Activated CD4-positive, alpha-beta T cell treated with anti-CD3 and anti-CD28 coated beads for 48 hours (primary cell): ENCODE results near the gene C1QL1.
A peak's percentile ranks its signal among the peaks of the same experiment; 100 is the strongest.
"Not testable (repeated sequence)": the region's sequence is repeated elsewhere in the genome, so short reads cannot be mapped to it uniquely, and the experiment has no call there.

Source experiments
- DNase-seq: peaks from one replicate; pipeline ENCODE4 v3.0.0-alpha.2; 2020

C1QL1 gene

DNA sequence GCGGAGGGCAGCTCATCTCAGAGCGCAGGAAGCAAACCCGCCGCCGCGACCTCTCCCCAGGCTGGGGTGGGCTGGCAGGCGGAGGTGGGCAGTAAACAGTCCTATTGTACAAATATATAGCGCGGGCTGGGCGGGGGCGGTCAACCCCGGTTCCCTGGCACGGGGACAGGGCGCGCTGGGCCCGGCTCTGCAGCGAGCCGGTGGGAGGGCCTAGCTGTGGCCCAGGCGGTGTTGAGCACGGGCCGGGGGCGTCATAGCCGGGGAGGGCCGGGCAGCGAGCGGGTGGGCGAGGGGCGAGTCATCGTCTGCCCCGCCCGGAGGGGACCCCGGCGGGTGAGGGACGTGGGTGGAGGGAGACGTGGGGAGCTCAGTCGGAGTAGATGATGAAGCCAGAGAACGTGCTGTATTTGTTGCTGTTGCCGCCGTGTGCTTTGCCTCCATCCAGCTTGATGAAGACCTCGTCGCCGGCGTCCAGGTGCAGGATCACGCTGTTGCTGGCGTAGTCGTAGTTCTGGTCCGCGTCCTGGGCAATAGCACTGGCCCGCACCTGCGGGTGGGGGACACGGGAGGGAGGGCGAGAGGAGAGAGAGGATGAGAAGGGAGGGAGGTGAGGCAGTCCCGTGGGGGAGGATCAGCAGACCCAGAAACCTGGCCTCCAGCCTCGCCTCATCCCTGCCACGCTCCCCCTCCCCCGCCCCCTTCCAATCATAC, 8.1 kb downstream of the C1QL1 start:
- DNase-seq, result no peak

DNA sequence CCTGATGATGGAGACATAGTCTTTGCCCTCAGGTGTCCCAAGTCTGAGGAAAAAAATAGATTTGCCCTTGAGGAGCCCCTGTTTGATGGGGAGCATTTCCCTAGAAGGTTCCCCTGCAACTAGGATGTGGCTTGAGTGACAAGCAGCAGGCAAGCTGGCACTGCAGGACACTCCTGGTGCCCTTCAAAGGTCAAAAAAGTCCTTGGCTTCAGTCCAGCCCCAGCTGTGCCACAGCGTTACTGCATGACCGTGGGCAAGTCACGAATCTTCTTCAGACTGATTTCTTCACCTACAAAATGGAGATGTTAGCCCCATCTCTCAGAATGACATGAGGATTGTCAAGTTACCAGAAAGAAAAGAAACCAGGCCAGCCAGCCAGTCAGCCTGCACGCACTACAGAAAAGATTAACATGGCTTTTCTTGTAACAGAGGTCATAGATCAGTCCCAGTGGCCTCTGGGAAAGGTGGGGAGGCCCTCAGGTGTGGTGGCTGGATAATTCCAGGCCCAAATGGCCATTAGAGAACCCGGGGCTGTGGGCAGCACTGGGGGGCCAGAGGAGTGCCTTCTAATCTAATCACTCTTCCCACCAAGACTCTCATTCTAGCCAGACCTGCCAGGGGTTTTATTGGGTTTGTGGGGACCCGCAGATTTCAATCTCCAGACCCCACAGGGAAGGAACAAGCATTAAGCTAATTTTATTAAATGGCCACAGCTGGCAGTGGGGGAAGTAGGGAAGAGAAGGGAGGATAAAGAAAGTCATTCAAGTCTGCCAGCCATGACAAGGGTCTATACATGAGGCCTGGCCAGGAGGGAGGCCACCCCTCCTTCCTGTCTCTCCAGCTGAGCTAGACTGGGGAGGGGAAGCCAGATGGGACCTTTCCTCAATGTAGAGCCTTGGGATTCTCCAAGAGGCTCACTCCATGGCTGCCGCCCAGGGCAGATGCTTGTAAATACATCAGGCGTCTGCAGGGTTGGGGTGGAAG, 10.8 kb downstream of the C1QL1 start:
- no peak for DNase-seq

DNA sequence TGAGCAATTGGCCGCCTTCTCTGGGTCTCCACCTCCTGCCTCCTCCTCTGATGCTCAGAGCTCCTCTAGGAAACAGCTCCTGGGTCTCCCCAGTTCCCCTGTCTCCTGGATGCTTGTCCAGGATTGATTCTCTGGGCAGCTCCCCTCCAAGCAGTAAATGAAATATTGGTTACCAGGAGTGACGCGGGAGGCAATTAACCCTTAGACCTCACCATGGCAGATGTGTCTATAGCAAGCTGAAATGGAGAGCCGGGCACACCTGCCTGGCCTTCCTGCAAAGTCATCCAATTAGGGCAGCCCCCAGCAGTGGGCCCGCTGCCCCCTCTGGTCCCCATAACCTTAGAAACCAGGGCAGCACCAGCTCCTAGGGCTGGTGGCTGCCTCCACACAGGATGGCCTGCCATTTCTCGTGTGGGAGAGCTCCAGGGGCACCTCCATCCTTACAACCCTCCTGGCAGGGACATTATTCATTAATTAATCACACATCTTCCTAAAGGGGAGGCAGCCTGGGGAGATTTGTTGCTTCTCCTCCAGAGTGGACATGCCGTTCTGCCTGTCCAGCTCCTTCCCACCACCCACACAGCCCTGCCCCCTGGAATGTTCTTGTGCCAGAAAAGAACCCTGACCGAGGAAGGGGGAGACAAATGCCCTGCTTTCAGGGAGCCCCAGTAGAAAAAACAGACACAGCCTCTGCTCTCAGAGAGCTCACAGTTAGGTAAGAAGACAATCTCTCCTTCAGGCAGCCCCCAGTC, 12.3 kb downstream of the C1QL1 start:
- no peak for DNase-seq

DNA sequence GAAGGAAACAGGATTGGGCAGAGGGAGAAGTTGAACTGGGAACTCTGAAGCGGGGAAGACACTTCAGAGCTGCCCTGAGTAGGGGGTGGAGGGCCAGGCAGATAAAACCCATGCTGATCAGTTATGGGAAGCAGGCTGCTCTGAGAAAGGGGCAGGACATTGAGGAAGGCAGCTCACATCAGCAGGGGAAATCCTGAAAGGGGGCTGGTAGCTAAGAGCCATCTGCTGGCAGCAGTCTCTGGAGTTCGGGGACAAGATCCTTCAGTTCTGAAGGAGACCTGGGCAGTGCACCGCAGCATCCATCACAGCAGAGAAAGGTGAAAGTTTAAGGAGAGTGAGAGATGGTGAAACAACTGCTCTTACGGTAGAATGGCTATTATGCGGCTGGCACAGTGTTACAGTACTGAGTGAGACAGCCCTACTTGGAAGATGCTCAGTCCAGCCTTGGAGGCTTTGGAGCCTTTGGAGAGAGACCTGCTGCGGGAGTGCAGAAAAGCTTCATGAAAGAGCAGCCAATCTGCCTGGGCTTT, 15.1 kb downstream of the C1QL1 start:
- no peak for DNase-seq

DNA sequence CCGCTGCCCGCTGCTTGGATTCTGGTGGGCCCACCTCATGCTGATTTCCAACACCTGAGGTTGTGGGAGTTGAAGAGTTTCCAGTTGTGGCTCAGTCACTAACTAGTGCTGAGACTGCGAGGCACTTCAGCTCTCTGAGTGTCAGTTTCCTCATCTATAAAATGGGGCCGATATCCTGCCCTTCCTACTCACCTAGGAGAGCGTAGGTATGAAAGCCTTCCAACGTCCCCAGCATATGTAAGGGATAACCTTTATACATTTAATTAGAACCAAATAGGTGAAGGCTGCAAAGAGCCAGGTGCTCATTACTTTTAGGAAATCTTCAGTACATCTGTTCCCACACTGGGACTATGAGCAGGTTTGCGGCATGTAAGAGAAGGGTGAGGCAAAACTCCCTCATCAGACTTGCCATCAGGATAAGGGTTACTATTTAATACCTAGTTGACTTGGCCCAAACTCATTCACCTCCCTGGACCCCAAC, 19.7 kb downstream of the C1QL1 start:
- DNase-seq, result no peak

DNA sequence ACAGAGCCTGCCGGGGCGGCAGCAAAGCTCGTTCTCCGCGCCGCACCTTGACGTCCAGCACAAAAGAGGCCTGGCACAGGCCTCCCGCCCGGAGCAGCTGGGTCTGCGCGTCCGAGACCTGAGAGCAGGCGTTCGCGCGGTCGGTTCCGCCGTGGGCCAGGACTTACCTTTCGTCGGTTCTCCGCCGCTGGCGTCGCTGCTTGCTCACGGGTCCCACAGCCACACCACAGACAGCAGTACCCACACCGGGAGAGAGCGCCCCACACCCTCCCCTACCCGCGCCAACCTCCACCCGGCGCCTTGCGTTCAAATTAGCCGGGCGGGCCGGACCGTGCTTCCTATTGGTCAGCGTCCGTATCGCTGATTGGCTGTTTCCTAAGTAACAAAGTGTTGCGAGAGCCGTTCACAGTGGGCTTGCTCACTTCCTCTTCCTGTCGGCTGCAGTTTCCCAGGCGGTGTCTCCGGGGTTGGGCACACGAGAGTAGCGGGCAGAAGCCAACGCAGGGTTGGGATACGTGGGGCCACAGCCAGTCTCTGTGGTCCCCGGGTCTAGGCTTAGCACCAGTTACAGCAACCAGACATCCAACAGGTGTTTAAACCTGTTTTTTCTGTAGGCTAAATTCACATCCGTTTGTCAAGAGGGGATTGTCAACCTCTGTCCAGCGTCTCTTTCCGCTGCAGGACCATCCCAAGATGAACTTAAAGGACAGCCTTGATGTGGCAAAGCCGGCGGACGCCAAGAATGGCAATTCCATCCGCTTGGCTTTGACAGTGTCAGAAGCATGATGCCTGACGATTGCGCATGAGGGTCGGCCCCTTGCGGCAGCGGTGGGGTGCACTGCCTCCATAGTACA, 20.4 kb downstream of the C1QL1 start, which contains the start of gene KIF18B:
KIF18B (minus strand) TSS at position 313 of the 854 bp plus-strand sequence. CDS start 11,429 bp downstream, outside the sequence.
- DNase-seq, result peak; percentile 96

DNA sequence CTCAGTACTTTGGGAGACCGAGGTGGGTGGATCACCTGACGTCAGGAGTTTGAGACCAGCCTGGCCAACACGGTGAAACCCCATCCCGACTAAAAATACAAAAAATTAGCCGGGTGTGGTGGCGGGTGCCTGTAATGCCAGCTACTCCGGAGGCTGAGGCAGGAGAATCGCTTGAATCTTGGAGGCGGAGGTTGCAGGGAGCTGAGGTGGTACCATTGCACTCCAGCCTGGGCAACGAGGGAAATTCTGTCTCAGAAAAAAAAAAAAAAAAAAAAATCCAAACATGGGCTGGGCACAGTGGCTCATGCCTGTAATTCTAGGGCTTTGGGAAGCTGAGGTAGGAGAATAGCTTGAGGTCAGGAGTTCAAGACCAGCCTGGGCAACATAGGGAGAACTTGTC, 22.5 kb downstream of the C1QL1 start:
- not testable (repeated sequence) for DNase-seq

DNA sequence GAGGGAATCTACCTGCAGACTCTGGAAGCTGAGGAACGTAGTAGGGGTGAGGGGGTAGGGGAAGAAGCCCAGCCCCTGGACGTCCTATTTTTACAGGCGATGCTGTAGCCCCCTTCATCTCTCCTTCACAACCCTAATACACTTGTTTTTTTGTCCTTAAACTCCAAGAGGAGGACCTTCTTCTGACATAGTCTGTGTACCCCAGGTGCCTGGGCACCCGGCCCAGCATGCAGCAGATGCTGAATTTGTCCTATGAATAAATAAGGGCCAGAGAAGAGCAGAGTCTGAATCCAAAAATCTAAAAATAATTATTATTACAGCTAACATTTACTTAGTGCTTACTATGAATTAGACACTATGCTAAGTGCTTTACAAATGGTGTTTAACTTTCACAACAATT, 25.6 kb downstream of the C1QL1 start:
- no peak for DNase-seq

DNA sequence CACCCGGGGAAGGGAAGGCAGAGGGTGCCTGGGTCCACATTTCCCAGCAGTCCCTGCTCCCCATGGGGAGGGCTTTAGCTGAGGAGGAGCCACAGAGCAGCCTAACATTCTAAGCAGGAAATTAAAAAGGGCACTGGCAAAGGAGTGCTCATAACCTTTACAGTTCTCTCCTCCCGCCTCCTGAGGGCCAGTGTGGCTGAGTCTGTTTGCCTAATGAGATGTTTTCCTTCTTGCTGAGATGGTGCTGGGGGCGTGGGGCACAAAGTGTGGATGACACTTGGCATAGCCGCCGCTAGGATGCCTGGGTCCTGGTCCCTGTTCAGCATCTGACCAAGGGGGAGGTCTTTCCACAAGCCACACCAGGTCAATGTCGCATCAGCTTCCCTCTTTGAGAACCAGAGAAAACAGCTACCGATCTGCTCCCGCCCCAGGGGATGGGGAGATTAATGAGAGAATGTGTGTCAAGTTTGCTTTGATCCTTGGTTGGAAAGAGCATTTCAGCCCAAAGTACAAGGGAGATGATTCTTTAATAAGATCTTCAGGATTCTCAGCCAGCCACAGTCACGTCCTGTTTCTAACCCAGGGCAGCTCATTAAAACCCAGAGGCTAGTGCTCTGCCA, 26.3 kb downstream of the C1QL1 start:
- no peak for DNase-seq

DNA sequence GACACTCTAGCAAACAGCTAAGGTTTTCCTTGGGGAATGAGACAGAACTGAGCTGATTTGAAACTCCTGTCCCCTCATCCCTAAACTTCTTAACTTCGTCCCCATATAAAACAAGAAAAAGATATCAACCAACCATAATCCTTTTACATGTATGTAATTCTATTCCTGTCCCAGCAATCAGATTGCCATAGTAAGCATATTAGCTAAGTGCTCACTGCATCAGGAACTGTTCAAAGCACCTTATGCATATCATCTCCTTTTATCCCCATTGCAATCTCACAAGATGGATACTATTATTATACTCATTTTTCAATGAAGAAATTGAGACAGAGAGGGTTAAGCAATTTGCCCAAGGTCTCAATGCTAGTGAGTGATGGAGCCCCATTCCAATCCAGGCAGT, 27.3 kb downstream of the C1QL1 start:
- no peak for DNase-seq

DNA sequence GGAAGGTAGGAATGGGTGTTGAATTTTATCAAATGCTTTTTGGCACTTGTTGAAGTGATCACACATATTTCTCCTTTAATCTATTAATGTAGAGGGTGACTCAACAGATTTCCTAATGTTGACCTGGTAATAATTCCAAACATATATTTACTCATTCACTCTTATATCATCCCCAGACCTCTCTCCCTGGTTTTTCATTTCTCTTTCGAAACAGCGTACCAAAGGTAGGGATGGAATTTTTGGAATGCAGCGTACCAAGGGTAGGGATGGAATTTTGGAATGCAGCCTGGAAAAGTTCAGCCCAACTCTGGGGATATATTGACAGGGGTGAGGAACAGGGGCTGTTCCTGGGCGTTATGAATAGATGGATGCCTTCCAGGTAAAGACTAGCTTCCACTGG, 27.8 kb downstream of the C1QL1 start:
- no peak for DNase-seq

DNA sequence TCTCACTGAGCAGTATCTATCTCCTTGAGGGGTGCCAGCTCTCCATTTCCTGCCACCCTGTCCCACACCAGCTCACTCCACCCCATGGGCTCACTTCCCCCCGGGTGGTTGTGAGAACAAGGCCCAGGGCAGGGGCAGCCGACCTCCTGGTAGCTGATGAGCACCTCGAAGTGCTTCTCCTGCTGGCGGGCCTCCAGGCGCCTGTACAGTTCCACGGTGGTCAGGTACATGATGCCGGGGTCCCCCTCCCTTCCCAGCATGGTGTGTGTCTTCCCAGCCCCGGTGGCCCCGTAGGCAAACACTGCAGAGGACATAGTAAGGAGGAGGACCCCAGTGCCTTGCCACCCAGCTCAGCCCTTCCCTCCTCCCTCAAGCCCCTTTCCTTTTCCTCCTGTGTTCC, 33.0 kb downstream of the C1QL1 start:
- no peak for DNase-seq

DNA sequence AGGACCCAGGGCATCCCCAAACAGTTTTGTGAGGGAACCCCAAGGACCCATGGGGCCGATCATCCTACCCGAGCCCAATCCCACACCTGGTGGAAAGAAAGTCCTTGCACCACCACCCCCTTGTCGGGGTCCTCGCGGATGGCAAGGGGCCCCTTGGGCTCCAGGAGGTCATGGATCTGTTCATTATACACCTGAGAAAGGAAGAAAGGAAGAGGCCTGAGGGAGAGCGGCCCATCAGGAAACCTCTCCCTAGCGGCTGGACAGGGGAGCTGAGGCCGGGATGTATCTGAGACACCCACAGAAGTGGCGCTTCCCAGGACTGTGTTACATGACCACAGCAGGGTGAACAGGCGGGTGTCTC, 33.4 kb downstream of the C1QL1 start:
- no peak for DNase-seq

DNA sequence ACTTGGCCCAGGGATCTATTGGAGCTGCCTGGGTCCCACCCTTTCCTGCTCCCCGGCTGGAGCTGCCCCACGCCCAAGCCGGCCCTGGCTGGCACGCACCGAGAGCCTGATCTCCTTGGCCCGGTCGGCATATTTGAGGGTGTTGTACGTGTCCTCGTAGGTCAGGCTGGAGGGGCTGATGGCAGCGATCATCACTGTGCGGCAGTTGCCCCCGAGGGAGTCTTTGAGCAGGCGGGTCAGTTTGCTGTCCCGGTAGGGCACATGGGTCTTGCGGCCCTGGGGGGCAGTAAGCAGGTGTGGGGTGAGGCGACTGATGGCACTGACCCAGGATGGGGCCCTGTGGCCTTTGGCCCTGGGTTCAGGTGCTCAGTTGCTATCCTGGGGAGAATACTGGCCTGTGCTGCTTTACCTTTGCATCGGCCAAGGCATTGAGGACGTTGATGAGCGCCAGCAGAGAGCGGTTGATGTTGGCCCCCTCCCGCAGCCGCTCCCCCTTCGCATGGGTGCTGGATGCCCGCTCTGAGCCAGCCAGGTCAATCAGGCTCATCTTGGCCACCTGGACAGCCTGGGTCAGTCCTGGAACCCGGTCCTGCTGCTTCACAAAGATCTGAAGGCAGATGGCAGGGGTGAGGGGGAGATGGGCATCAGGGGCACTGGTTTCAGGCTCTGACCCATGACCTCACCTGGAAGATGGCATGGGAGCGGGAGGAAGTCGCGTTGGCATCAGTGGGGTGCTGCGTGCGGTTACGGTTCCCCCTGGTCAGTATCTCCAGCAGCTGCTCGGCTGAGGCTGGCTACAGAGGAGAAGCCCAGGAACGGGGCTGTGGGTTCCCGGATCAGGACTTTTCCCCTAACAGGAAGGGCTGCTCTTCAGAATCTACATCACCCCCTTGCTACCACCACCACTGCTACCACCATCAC, 34.0 kb downstream of the C1QL1 start:
- DNase-seq, result no peak

DNA sequence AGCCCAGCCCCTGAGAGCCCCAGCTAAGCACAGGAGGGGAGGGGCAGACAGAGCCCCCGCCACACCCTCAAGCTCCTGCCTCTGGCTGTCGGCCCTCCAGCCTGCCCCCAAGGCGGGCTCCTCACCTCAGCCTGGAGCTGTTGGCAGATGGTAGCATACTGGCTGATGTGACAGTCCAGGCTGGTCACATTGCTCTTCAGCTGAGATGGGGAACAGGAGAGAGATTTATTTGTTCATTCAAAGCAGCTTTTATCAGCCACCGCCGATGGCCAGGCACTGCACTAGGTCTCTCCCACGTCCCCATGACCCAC, 35.4 kb downstream of the C1QL1 start:
- no peak for DNase-seq

DNA sequence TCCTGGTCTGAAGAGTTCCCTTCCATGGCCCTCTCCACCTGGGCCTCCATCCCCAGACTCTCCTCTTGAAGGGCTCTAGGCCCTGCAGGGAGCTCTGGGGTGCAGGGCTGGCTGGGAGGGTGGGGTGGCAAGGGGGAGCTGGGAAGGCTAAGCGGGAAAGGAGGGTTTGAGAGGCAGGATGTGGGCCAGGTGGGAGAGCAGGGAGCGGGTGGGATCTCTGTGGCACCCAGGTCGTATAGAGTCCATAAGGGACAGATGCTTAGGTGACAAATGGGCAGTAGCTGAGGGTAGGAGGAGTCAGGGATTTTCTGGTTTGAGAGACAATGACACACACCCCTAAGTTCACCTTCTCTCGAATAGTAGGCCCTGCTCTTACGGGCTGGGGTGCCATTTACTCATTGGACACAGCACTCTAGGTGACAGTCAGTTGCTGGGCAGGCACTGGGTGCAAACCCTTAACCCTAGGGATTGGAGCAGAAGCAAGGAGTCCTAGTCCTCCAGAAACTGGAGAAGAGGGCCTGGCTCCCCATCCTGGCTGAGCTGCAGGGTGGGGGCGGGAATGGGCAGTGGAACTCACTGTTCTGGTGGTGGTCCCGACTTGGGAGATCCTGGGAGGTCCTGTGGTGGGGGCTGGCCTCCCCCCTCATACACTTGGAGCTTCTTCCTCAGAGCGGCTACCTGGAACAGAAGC, 35.9 kb downstream of the C1QL1 start:
- no peak for DNase-seq

DNA sequence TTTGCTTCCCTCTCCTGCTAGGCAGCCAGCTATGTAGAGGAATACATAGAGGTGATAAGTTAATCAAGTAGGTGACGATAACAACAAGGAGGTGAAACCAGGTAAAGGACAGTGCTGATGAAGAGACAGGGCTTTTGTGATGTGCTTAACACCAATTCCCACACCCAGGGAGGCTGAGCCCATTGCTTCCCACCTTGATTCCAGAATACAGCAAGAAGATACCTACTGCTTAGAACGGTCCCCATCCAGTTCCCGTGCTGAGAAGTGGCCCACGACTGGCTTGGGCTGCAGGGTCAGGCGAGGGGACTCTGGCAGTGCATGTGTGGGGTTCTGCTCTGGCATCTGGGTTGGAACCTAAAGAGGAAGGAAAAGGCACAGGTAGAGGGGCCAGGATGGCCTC, 36.7 kb downstream of the C1QL1 start:
- DNase-seq, result no peak

DNA sequence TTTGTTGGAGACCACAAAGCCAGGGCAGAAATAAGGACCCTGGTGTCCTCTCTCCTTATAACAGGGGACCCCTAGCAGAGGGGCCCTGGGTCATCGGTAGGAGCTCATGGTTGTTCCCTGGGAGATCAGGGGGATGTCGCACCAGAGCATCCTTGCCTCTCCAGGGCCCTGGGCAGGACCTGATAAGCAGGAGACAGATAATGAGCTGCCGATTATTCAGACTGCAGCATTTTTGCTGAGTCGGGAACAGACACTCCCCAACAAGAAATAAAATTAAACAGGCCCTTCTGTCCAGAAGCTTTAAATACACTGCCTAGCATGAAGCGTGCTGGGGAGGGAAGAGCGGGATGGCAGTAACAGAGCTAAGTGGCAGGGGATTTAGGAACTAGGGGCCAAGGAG, 37.4 kb downstream of the C1QL1 start:
- no peak for DNase-seq

DNA sequence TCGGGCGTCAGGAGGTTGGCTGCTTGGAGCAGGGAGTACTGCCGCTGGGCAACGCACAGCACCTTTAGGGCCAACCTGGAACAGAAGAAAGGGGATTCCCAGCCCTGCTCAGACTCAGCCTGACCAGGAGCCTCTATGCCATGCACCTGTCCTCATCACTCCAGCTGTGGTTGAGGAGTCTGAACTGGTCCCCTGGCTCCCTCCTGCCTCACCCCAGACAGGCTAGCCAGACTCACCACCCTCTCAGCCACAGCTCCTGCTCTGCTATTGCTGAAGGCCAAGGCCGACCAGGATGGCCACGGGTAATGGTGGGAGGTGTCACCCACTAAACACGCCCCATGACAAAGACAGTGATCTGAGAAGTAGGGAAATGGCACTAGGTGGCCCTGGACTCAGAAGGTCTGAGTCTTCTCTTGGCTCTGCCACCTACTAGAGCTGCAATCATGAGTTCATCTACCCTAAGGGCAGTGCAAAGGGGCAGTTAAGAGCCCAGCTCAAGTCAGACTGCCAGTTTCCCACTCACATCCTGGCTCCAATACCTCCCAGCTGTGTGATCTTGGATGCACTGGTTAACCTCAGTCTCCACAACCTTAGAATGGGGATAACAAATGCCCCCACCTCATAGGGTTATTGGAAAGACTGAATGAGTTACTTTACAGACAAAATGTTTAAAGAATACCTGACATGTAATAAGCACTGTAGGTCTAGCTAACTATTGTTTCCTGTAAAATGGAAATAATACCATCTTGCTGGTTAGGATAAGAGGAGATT, 39.0 kb downstream of the C1QL1 start:
- DNase-seq, result no peak
